GM19099 (cell line): ENCODE data around the gene WWTR1.

Experiments used
- POLR2A ChIP-seq: IDR thresholded peaks from 3 replicates; pipeline ENCODE4 v1.6.1; 2011; ENCODE audit warnings: low read depth; ENCODE audit not compliant: insufficient read length; ENCODE audit errors: extremely low read depth

WWTR1 gene

DNA sequence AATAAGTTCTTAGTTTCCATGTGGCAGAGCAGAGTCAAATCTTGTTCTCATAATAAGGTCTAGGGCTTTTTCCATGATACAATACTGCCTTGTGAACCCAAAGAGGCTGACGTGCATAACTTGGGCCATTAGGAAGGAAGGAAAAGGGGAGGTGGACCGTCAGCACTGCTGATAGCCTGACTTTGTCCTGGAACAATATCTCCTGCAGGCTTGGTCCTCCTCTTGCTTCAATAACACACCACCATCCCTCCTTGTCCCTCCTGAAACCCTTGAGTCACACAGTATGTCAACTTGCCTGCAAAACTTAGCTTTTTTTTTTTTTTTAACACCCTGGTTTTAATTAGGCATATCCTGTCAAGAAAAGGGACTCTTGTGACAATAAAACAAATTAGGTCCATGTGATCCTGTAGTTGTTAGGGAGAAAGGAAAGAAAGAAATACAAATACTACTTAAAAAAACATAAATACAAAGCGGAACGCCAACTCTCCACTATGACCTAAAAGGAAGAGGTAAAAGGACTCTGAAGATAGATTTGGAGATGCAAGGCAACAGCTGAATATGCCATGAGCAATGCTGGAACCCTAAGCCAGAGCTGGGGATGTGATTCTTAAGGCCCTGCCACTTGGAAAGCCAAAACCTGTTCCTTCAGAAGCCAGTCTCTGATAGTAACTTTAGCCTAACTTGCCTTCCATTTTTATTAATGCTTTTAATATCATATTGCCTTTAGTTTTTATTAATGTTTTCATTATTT lies 67.0 kb downstream of the WWTR1 start:
- no peak for TF ChIP-seq POLR2A

DNA sequence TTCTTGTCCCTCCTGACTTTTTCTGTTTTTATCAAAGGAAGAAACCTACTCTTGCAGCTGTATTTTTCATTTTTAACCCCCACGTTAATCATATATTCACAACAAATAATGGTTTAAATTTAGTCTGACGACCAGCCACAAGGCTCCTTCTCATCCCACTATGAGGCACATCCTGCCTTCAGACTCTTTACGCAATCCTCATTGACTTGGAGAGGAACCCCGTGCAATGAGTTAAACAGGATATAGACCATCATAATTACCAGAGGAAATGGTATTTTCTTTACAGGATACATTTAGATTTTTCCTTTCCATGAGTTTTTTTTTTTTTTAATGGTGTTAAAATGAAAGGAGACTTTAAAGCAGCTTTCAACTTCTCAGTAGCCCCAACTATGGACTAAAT lies 68.5 kb downstream of the WWTR1 start:
- no peak for TF ChIP-seq POLR2A

DNA sequence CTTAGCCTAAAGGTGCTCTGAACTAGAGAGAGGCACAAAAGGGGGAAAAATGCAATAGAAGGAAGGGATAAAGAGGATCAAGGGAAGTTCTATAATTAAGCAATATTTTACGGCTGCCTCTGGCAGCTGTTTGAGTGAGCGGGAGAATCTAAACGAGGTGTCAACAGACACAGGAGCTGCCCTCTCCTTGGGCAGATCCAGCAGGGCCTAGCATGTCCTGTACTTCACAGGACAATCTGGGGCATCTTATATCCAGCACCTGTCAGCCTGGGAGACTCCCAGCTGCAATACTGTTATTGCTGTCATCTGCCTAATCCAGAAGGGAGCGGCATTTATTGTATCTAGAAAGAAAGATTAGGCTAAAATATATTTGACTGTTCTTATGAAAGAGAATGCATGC lies 68.9 kb downstream of the WWTR1 start:
- no peak for TF ChIP-seq POLR2A

DNA sequence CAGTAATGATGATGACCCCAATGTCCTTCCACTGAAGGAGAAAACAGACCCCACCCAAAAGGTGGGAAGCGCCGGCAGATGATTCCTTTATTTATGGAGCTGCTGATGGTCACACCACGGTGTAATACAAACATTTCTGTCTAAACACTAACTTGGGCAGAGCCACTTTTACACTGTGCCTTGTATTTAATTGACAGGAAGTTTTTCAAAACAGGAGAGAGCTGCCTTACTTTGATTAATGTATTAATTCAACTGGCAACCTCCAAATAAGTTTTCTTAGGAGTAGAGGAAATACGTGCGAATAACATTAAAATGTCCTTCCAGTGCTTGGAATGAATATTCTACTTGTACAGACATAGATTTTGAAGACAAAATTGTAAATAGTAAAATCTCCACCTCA lies 70.4 kb downstream of the WWTR1 start:
- no peak for TF ChIP-seq POLR2A

DNA sequence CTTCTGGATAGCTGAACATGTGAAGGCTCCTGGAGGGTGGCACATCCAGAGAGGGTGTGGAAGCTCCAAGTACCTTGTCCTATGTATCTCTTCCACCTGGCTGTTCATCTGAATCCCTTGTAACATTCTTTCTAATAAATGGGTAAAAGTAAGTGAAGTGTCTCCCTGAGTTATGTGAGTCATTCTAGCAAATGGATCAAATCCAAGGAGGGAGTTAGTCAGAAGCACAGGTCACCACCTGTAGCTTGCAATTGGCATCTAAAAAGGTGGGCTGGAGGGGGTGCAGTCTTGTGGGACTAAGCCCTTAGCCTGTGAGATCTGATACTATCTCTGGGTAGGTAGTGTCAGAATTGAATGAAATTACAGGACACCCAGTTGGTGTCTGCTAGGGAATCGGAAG lies 71.0 kb downstream of the WWTR1 start:
- TF ChIP-seq POLR2A, result no peak

DNA sequence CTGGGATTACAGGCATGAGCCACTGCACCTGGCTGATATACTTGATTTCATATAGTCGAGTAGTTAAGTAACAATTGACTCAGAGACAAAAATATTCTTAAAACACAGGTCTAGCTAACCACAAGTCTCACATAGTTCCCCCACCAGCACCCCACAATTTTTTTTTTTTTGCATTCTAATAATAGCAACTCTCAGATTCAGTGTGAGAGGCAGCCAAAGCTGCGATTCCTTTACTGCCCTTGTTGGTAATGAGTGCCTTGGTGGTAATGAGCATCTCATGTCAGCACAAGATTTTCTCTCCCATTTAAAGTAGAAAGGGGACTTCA lies 72.5 kb downstream of the WWTR1 start:
- no peak for TF ChIP-seq POLR2A

DNA sequence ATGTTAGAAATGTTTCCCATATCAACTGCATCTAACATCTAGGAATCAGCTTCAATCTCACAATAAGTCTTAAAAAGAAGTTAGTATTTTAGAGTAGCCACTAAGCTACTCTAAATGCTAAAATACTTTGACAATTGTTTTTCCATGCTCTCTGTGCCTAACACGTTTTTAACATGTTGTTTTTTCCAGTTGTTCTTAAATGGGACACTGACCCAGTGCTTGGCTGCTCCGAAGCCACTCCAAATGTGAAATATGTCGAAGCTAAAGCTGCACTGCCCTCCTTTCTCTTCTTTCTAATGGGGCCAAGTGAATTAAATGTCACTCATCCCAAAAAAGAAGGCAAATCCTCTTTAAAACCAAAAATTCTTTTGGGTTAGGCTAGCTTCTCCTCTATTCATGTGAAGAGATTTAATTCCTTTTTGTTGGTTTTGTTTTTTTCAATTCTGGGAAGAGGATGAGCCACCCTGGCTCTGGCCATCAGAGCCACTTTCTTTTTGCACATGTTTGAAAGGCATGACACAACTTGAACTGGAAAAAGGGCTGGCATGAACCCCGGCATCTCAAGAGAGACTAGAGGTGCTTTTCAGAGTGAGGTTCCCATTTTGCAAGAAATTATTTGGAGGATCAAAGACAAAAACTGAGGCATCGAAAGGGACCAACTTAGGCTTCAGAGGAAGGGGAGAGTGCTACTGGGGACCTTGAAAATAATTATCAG lies 73.7 kb downstream of the WWTR1 start:
- TF ChIP-seq POLR2A, result no peak

DNA sequence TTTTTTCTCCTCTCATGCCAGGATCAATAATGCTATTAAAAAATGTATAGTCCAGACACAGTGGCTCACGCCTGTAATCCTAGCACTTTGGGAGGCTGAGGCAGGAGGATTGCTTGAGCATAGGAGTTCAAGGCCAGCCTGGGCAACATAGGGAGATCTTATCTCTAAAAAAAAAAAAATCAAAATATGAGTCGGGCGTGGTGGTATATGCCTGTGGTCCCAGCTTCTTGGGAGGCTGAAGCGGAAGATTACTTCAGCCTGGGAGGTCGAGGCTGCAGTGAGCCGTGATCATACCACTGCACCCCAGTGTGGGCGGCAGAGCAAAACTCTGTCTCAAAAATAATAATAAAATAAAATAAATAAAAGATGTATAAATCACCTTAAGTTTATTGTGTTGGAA lies 75.4 kb downstream of the WWTR1 start:
- TF ChIP-seq POLR2A, result no peak

DNA sequence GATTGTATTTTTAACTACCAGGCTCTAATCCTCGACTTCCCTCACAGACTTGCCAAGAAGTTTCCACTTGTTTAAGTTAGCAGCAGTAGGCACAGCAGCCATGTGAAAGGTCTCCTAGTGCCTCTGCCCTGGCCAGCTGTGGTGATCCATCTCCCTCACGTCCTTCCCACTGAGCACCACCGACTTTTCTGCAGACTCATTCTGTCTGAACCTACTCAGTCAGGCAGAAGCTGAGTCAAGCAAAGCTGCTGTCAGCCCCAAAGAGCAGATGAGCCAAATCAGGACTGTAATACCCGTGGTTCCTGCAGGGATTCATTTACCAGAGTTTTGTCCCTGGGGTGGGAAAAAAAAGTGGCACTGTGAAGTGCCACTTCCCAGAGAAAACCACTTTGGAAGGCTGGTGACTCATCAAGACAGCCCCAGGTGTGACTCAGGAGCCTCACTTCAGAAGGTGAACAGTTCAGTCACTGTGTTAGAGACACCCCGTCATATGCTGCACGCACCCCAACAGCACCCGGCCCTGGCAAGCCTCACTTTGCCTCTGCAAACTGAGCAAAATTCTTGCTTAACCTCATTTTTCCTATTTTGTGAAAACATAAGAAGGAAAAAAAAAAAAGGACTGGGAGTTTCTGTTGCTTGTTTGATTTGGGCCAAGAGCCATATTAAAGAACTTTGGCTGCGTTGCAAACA lies 76.0 kb downstream of the WWTR1 start:
- no peak for TF ChIP-seq POLR2A

DNA sequence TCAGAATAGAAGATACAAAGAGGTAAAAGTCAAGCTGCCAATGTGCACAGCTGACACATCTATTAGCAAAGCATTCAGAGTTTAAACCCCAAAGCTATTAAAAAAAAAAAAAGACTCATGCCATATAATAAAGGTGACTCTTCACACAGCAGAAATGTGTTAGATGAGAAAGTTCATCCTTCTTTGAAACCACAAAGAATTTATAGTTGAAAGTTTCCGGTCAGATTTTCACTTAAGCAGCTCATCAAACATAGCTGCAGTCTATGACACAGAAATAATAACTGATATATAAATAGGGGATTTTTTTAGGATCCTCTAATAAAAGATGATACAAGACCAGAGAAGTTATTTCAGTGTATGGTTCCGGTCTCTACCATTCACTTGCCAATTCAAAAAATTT lies 76.6 kb downstream of the WWTR1 start:
- TF ChIP-seq POLR2A, result no peak

DNA sequence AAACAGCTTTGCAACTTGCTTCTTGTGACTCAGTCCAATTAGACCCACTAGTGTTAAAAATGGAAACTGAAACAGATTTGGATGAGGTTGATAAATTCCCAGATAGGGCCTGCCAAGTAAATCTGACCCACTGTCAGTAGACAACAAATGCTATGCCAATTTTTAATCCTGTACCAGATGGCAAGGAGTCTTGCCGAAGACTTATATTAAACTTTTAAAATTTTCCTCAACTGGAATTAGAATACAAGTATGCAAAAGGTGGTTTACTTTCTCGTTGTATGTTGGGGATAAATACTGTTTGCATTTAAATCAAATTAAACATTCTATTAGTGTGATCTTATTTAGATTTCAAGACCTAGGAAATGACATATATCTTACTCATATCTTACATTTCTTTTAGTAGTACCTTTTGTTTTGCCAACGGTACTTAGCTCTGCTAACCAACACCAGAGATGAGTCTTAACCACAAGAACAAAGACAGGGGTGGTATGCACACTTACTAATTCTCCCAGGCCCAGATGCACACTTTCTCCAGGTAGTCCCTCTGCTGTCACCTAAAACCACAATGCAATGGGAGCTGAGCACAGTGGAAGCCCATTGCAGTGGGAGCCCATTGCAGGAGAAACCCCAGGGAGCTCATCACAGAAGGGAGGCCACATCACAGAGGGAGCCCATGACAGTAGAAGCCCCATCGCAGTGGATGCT lies 77.8 kb downstream of the WWTR1 start:
- no peak for TF ChIP-seq POLR2A

DNA sequence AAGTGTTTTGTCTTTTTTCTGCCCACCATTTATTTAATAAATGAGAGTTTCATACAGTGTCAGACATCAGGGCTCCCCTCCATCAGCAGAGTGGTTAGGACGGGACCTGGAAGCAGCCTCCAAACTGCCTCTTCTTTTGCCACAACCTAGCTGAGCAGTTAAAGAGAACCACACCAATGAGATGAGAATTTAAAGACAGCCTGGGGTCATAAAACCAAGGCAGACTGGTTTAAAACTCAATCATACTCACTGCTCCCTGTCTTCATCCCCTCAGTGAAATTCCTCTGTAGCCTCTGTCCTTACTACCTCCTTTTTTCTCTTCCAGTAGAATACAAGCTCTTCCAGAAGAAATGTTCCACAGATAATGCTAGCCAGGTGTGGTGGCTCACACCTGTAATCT lies 78.7 kb downstream of the WWTR1 start:
- TF ChIP-seq POLR2A, result no peak

DNA sequence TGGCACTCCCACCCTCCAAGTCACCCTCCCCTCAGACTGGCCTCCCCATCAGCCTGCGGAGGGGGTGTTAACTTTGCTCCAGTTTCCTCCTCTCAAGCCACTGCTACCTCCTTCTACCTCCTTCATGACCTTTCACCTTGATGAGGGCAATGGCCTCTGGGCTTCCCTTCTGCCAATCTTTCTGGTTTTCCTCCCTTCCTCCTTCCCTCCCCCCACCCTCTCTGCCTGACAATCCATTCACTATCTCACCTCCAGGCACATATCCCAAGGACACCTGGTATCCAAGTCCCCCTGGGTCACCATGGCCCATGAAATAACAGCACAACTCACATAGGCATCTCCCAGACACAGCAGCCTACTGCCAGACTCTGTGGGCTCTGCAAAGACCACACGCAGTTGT lies 80.0 kb downstream of the WWTR1 start:
- TF ChIP-seq POLR2A, result no peak

DNA sequence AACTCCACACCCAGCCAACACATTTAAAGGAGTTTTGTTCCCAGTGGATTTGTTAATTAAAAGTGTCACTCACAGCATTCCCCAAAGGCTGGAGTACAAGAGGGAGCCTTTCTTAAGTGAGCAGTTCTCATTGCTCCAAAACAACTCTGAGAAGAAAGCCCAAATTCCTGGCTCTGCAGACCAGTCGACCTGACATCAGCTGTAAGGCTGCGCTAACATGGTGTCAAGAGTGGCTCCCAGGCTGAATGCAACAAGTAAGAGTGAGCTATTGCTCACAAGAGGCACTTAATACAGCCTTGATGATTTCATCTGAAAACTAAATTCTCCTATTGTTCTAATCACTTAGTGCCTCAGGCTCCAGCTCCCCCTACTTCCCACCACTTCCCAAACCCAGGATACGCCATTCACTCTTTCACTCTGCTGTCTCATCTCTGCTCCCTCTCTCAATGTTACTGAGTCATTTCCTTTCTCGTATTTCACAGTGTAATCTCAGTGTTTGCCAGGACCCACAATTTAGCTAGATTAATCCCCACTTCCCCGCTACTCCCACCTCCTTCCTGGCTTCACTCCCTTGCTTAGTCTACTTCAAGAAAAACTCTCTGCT lies 81.8 kb downstream of the WWTR1 start:
- TF ChIP-seq POLR2A, result no peak
